Fibroblast of skin of right quadriceps (primary cell): ENCODE data around the gene TOGARAM1.
"Not testable (repeated sequence)": the region's sequence is repeated elsewhere in the genome, so short reads cannot be mapped to it uniquely, and the experiment has no call there.

Experiments used
- DNase-seq: peaks from one replicate; pipeline ENCODE4 v3.0.0-alpha.2; 2013

TOGARAM1 gene

DNA sequence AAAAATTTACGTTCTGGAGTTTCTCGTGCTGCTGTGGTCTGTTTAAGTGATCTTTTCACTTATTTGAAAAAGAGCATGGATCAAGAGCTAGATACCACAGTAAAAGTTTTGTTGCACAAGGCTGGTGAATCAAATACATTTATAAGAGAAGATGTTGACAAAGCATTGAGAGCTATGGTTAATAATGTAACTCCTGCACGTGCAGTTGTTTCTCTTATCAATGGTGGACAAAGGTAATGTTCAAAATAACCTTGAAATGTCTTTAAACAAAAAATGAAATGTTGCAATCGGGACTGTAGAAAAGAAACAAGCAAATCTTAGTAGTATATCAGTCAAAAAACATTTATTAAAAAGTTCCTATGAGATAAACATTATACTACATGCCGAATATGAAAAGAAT, 82.6 kb downstream of the TOGARAM1 start:
- DNase-seq, result no peak

DNA sequence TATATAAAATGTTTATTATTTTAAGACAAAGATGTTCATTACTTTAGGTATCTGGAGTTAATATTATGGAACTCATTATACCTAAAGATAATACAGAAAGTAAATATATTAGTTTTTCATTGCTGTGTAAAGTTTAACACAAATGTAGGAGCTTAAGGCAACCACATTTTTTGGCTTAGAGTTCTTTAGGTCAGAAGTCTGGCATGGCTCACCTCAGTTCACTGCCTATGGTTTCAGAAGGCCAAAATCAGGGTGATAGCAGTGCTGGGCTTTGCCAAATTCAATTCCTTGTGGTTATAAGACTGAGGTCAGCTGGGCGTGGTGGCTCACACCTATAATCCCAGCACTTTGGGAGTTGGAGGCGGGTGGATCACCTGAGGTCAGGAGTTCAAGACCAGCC, 86.4 kb downstream of the TOGARAM1 start:
- DNase-seq, result no peak

DNA sequence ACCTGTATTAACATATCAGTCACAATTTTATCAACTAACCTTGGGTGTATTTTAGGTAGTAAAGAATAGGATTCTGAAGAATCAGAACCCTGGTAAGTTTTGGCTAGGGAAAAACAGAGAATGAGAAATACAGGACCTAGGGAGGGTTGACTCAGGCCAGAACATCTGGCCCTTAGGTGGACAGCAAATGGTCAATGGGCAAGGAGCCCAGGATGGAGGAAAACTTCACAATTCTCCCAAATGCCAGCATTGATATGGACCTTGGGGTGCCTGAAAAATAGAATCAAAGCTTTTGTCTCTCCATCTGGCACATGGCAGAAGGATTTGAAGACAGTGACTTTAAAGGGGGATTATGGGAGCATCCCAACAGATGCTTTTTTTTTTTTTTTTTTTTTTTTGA, 89.2 kb downstream of the TOGARAM1 start:
- DNase-seq, result no peak

DNA sequence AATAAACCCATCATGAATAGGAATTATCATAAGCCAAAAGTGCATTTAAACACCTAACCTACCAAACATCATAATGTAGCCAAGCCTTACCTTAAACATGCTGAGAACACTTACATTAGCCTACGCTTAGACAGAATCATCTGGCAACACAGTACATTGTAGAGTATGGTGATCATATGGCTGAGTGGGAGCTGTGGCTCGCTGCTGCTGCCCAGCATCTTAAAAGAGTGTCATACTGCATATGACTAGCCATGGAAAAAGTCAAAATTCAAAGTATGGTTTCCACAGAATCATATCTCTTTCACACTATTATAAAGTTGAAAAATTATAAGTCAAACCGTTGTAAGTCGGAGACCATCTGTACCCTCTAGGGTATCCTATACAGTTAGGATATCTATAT, 89.9 kb downstream of the TOGARAM1 start:
- no peak for DNase-seq

DNA sequence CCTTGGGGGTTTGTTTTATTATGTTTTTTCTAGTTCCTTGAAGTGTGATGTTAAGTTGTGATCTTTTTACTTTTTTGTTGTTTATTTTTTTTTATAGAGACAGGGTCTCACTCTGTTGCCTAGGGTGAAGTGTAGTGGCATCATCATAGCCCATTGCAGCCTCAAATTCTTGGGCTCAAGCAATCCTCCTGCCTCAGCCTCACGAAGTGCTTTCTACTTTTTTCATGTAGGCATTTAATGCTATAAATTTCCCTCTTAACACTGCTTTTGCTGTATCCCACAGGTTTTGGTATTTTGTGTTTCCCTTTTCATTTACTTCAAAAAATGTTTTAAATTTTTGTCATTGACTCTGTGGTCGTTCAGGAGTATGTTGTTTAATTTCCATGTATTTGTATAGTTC, 95.4 kb downstream of the TOGARAM1 start:
- no peak for DNase-seq

DNA sequence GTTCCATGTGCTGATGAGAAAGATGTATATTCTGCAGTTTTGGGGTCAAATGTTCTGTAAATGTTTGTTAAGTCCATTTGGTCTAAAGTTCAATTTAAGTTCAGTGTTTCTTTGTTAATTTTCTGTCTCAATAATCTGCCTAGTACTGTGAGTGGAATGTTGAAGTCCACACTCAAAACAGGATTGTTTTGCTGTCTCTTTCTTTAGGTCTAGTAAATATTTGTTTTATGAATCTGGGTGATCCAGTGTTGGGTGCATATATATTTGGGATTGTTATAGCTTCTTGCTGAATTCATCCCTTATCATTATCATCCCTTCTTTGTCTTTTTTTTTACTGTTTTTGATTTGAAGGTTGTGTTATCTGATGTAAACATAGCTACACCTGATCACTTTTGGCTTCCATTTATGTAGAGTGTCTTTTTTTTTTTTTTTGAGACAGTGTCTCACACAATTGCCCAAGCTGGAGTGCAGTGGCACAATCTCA, 95.9 kb downstream of the TOGARAM1 start:
- DNase-seq, result no peak

DNA sequence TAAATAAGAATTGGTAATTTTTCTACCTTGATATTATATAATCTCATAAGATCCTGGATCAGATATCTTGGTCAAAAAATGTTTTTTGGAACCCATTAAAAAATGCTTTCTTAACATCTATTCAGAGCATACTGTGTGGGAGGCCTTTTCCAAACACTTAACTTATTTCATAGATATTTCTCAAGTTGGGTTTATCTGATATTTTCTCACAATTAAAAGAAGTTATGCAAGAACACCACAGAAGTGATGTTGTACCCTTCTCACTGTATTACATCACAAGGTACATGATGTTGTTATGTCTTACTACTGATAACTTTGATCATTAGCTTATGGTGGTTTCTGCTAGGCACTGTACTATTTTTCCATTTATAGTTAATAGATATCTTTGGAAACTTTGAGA, 98.6 kb downstream of the TOGARAM1 start:
- DNase-seq, result no peak

DNA sequence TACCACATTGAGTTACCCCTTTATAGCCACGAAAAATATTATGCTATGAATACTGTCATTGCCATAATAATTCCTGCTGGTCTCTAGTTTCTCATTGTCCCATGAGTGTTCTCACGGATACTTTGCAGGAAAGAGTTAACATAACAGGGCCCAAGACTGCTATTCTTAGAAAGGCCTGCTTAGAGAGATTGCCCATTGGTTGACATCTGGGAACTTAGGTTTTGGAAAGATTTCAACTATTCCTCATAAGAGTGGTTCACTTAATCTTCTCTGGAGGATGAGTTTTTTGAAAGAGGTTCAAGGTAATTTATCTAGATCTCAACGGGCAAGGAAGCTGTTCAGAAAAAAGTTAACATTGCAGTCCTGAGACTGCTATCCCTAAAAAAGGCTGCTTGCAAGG, 103.5 kb downstream of the TOGARAM1 start:
- peak; percentile 7 for DNase-seq

DNA sequence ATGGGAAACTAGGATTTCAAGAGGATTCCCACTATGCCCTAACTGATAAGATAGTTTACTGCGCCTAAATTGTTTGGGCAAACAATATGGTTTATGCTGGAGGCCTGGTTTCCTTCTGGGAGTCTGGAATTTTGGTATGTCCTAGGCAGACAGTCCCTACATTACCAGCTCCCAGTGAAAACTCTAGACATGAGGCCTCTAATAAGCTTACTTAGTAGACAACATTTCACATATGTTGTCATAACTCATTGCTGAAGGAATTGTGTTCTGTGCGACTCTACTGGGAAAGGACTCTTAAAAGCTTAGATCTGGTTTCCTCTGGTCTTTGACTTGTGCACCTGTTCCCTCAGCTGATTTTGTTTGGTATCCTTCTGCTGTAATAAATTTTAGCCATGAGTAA, 104.0 kb downstream of the TOGARAM1 start:
- DNase-seq, result no peak

DNA sequence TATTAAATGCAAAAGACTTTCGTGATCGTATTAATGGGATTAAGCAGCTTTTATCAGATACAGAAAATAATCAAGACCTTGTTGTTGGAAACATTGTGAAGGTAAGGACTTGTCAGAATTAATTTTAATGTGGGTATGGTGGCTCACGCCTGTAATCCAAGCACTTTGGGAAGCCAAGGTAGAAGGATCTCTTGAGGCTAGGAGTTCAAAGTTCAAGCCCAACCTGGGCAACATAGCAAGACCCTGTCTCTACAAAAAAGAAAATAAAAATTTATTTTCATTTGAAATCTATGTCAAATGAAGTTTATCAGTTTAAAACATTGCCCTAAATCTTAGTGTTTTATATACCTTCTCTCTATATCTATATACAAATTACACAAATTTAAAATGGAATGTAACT, 104.7 kb downstream of the TOGARAM1 start:
- no peak for DNase-seq

DNA sequence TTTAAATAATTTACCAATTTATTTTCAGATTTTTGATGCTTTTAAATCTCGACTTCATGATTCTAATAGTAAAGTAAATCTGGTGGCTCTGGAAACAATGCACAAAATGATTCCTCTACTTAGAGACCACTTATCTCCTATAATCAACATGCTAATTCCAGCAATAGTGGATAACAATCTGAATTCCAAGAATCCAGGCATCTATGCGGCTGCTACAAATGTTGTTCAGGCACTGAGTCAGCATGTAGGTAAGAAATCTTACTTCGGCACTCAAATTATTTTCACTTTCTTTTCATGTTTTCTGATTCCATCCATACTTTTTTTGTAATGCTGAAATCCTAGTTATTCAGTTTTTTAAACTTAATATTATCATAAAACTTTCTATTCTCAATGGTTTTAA, 106.4 kb downstream of the TOGARAM1 start:
- DNase-seq, result no peak

DNA sequence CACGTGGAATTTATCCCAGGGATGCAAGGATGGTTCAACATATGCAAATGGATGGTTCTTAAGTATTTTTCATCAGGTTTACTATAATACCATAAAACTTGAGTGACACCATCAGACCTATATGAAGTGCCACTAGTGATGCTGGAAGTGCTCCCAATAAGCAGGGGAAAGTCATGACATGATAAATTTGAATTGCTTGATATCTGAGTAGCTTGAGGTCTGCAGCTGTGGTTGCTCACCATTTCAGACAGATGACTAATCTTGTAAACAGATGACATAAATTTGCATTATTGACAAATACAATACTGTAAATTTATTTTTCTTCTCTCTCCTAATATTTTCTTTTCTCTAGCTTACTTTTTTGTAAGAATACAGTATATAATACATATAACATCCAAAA, 108.2 kb downstream of the TOGARAM1 start:
- DNase-seq, result no peak

DNA sequence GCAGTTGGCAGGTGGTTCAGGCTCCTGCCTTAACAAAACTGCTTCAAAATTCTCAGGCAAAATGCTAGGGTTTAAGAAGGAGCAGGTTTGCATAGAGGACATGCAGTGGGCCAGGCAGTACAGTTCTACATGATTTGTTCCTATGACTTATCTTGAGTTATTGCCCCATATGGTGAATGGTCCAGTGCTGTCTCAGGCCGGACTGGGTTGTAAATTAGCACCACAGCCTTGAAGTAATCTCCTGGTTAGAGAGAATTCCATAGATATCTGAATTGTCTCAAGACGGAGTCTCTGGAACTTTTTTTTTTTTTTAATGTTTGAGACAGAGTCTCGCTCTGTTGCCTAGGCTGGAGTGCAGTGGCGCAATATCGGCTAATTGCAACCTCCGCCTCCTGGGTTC, 110.1 kb downstream of the TOGARAM1 start:
- DNase-seq, result no peak

DNA sequence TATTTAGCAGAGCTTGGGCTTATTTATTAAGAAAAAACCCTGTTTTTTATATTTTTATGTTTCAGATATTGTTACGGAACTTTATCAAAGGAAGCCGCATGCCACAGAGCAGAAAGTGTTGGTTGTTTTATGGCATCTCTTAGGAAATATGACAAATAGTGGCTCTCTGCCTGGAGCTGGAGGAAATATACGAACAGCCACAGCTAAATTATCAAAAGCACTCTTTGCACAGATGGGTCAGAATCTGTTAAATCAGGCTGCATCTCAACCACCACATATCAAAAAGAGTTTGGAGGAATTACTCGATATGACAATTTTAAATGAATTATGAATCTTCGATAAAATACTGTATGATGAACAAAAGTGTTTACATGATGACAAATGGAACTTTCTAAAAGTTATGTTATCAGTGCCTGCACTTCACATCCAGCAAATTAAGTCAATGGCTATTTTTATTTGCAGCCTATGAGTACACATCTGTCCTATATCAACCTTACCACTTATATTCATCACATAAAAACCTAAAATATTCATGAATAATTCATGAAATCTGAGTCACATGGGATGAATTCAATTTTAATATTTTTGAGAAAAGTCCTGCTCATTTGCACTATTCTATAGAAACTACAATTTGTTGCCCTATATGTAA, 111.4 kb downstream of the TOGARAM1 start:
- DNase-seq, result no peak

DNA sequence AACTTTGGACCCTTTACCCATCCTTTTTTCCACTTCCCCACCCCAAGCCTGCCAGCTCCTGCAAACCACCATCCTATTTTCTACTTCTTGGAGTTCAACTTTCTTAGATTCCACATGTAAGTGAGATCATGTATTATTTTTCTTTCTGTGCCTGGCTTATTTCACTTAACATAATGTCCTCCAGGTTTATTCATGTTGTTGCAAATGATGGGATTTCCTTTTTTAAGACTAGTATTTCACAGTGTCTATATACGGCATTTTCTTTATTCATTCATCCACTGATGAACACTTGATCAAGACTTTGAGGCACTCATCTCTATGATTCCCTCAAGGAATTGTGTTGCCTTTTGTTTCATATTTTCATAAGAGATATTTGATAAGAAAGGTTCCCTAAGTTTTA, 116.3 kb downstream of the TOGARAM1 start:
- no peak for DNase-seq

DNA sequence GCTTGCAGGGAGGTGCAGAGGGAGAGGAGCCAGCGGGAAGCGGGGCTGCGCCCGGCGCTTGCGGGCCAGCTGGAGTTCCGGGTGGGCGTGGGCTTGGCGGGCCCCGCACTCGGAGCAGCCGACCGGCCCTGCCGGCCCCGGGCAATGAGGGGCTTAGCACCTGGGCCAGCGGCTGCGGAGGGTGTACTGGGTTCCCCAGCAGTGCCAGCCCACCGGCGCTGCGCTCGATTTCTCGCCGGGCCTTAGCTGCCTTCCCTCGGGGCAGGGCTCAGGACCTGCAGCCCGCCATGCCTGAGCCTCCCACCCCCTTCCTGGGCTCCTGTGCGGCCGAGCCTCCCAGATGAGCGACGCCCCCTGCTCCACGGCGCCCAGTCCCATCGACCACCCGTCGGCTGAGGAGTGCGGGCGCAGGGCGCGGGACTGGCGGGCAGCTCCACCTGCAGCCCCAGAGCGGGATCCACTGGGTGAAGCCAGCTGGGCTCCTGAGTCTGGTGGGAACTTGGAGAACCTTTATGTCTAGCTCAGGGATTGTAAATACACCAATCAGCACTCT, 118.5 kb downstream of the TOGARAM1 start:
- not testable (repeated sequence) for DNase-seq

DNA sequence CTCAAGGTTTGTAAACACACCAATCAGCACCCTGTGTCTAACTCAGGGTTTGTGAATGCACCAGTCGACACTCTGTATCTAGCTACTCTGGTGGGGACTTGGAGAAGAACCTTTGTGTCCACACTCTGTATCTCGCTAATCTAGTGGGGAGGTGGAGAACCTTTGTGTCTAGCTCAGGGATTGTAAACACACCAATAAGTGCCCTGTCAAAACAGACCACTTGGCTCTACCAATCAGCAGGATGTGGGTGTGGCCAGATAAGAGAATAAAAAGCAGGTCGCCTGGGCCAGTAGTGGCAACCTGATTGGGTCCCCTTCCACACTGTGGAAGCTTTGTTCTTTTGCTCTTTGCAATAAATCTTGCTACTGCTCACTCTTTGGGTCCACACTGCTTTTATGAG, 119.1 kb downstream of the TOGARAM1 start:
- not testable (repeated sequence) for DNase-seq

DNA sequence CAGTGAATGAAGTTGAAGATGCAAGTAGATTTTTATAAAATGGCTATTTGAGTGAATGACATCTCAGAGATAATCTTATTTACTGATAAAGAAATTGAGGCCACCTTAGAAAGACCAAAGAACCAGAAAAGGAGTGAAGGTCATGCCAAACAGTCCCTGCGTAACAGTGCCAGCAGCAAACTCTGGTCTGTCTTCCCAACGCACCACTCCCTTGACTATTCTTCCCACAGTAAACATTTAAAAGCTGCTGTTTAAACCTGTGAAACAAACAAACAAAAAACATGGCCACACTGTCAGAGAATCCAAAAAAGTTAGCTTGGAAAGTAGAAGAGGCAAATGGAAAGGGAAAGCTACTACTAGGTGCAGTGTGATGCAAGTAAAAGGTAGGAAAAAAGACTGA, 120.4 kb downstream of the TOGARAM1 start:
- DNase-seq, result no peak

DNA sequence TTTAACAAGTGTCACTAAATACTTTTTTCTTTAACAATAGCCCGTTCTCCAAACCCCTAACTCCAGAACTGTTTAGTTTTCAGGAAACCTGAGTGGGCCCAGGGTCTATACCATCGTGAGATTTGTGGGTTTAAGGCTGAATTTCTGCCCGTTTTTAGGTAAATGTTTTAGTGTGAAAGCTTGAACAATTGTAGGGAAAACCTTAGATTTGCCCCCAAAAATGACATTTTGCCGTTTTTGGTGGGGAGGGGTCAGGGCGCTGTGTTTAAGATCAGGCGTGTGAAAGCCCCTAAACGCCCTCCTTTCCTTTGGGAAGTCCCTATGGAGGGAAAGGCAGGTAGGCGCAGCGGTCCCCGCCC, 121.6 kb downstream of the TOGARAM1 start:
- DNase-seq, result no peak

DNA sequence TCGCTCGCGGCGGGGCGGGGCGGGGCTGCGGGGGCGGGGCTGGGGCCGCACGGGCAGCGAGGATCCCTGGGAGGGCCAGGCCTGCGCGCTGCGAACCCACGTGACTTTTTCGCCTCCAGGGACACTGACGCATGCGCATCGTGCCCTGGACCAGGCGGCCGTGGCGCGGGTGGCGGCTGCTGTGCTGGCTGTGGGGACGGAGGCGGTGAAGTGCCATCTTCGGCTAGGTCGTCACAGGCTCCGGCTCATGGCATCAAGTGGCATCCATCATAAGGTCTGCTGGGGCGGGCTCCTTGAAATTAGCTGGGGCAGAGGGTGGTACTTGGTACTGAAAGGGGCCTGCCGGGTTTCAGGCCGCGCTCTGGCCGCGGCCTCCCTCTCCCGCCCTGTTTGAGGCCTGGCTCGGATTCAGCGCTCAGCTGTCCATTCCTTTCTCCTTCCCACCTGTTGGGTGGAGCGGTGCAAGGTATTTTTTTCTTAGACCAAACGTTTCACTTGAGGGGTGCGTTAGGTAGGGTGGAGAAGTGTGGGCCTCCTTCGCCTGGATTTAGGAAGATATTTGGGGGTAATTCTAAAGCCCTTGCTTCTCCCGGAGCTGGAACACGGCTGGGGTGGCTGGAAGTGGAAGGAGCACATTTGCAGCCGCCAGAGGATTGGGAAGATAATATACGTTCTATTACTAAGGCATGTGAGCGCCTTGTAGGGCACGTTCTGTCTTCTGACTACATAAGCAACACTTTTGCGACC, 122.2 kb downstream of the TOGARAM1 start, which contains the start of gene PRPF39:
TSS of gene PRPF39 (plus strand) at position 141 of the 747 bp plus-strand sequence. CDS start 11,124 bp downstream, outside the sequence.
- peak; percentile 90 for DNase-seq

DNA sequence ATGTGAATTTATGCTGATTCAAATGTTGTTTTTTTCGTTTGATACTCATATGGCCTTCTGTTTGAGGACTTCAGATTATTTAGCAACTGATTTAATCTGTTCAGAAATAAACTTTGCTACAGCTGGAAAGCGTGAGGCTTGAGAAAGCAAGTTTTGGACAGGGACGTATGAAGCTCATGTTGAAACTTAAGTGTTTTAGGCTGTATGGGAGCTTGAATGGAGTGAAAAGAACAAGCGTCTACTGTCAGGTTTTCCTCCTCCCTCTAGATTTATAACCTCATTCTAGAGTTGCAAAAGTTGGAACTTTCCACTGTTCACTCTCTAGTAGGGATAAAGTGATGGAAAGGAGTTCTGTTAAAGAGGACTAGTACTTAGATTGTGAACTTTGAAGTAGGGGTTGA, 123.0 kb downstream of the TOGARAM1 start:
- DNase-seq, result peak; percentile 13

DNA sequence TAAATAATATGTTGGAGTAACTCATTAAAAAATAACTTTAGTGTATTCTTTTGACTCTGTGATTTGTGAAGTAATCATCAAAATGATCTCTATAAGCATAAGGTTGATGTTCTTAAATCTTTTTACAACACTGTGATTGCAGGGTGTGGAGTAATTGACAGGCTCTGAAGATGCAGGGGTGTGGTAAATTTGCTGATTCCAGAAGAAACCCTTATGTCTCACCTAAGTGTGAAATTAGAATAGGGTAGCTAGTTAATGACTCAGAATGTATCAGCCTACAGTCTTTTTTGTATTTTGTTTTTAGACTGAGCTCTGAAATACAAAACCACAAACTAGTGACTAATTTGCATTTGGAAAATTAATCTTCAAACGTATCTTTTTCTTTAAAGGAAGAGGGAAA, 127.8 kb downstream of the TOGARAM1 start:
- peak; percentile 42 for DNase-seq

DNA sequence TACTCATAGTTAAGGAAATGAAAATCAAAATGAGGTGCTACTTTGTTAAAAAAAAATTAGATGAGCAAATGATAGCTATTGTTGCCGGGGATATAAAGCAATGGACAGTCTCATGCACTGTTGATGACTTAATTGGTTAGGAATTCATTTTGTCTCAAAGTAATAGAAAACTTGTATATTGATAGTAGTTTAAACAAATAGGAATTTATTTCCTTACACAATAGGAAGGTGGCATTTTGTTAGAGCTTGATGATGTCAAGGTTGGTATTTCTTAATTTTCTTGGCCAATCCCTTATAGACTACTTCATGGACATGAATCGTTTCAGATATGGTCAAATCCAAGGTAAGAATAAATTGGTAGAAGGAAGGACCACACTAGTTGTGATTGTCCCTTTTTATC, 129.7 kb downstream of the TOGARAM1 start:
- DNase-seq, result peak; percentile 27

DNA sequence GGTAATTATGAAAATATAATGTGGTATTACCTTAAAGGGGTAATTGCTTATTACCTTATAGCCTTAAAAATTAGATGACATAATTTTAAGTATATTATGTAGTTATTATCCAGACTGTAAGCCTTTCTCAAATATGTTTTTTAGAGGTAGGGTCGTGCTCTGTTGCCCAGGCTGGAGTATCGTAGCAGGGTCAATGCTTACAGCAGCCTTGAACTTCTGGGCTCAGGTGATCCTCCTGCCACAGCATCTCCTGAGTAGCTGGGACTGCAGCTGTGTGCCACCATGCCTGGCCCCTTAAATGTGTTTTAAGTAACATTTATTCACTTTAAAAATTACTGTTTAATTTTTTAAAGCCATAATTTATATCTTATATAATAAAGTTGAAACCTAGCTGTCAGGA, 132.3 kb downstream of the TOGARAM1 start:
- no peak for DNase-seq
